Gastroesophageal sphincter (tissue), 3 donors: Measurements from ENCODE around the gene FAM111B.

ENCODE experiments used
- CTCF ChIP-seq, 4 experiments: fragments of 200-600 bp in 2 of 4; fragments of 450-650 bp in 2 of 4; sonication (generic) in 1 of 4; IDR thresholded peaks; one replicate each; pipeline ENCODE4 v1.5.1; 2017 to 2019; ENCODE audit warnings: antibody characterized with exemption in 4 of 4, mild to moderate bottlenecking in 2 of 4, moderate library complexity in 2 of 4
- POLR2A ChIP-seq, 2 donors: fragments of 450-650 bp; IDR thresholded peaks; one replicate each; pipeline ENCODE4 v1.6.1; 2017; ENCODE audit warnings: antibody characterized with exemption in 2 of 2, mild to moderate bottlenecking in 2 of 2, moderate library complexity in 1 of 2

- TF ChIP-seq CTCF (IDR thresholded peaks at IDR 0.05): no peak
- TF ChIP-seq POLR2A (IDR thresholded peaks at IDR 0.05): no peak
These were observed 28.0 kb upstream of the FAM111B start for GRCh38 chr11:59079086-59079485.
